HG02885 (cell line): Measurements from ENCODE around the gene ZG16.

Experiments used
- ATAC-seq: cut with Tn5 transposase; IDR thresholded peaks from one replicate; pipeline ENCODE4 v1.9.1; 2021; ENCODE audit warnings: mild to moderate bottlenecking; ENCODE audit not compliant: unreplicated experiment, poor library complexity

ZG16 gene

DNA sequence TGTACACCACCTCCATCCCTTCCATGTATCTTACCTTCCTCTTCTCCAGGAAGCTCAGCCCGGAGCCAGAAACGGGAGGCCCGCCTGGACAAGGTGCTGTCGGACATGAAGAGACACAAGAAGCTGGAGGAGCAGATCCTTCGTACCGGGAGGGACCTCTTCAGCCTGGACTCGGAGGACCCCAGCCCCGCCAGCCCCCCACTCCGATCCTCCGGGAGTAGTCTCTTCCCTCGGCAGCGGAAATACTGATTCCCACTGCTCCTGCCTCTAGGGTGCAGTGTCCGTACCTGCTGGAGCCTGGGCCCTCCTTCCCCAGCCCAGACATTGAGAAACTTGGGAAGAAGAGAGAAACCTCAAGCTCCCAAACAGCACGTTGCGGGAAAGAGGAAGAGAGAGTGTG lies 41.5 kb downstream of the ZG16 start:
- no peak for ATAC-seq

DNA sequence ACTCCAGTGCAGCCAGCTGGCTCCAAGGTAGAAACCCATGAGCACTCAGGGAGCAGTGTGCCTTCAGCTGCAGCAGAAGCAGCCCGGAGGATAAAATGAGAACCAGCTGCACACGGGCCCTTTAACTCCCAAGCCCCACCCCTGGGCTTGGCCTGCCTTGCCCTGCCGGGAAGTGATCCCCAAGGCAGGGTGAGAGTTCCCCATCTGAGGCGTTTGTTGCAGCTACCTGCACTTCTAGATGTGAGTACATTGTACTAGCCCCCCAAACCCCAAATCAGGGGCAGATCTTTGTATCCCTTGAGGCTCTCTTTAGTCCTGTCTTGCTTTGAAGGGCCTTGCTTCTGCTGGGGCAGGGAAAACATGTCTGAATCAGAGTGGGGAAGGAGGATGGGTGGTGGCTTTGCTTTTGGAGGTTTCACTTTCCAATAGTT lies 42.2 kb downstream of the ZG16 start, which contains the start of gene MVP:
Gene MVP (plus strand): TSS at position 192 of the 431 bp plus-strand sequence. CDS start 10,088 bp downstream, outside the sequence.
- ATAC-seq: no peak

GRCh38 chr16:29820730-29821642 lies 42.9 kb downstream of the ZG16 start:
- peak; percentile 37 for ATAC-seq

DNA sequence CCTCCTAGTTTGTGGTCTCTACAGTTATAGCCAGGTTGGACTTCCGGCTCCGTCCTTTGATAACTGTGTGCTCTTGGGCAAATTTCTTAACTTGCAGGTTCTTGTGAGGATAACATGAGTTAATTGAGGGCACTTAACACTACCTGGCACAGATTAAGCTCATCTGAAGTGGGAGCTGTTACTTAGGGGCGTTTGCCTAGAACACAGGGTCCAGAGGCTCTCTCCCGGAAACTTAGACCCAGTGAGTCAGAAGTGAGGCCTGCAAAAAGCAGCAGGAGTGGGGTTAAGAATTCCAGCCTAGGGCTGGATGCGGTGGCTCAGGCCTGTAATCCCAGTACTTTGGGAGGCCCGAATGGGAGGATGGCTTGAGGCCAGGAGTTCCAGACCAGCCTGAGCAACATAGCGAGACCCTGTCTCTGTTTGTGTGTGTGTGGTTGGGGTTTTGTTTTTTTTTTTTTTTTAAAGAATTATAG lies 43.6 kb downstream of the ZG16 start:
- ATAC-seq: no peak

- no peak for ATAC-seq
Observed at GRCh38 chr16:29824589-29825144, 46.6 kb downstream of the ZG16 start.

DNA sequence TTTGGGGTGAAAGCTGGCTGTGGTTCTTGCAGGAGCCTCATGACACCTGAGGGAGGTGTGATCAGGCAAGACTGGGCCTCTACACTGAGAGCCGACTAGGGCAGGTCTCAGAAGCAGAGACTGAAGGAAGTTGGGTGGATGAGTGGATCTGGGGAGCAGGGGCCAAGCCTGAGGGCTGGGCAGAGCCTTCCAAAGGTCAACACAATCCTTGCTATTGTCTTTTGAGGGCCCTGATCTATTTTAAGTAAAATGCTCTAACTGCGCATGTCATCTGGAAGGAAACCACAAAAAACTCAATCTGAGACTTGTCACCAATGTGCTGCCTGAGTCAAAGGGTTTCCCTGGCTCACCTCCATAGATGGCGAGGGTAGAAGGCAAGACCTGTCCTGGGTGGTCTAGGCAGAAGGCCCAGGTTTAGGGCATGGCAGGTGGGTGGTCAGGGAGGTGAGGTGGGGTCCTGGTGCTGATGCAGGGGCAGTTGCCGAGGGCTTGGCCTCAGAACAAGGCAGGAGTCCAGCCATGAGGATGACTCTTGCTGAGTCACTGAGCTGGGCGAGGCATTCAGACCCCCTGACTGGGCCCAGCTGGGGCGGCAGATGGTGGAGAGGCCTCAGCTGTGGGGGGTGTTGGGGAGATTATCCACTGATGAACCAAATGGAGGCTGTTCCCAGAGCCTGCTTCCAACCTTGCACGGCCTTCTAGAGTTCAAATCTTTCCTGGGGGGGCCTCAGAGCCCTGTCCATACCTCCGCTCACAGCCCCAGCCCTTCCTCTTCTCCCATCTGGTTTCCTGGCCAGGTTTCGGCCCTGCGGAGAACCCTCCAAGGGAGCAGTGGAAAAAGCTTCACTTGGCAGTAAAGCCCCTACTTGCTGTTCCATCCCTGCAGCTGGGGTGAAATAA lies 47.3 kb downstream of the ZG16 start:
- no peak for ATAC-seq

- ATAC-seq: no peak
Observed at GRCh38 chr16:29826342-29826695, 48.3 kb downstream of the ZG16 start.

- no peak for ATAC-seq
Observed at GRCh38 chr16:29830774-29831173, 52.7 kb downstream of the ZG16 start.

DNA sequence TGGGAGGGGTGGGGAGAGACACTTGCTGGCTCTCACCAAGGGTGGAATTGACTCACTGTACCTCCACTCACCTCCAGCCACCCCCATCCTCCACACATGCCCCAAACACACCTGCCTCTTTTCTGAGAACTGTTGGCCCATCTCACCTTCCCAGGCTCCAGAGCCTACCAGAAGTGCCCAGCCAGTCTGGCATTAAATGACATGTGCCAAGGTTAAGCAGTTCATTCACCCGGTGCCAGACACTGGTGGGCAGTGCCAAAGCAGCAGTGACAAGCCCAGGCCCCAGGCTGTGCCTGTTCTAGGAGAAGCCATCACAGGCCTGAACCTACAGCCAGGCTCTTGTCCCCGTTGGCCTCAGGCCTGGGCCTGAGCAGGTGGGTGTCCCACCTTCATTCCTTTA lies 53.4 kb downstream of the ZG16 start:
- ATAC-seq: no peak
